Activated CD4-positive, alpha-beta T cell treated with anti-CD3 and anti-CD28 coated beads, Interleukin-10, Interleukin-2, amounts not matched to agents 100 ng/mL and 50 ng/mL, durations not matched to agents 16 hours and 8 hours (primary cell): Measurements from ENCODE around the gene DNAJC21.
"Not testable (repeated sequence)": the region's sequence is repeated elsewhere in the genome, so short reads cannot be mapped to it uniquely, and the experiment has no call there.

ENCODE experiments used
- DNase-seq: peaks from one replicate; pipeline ENCODE4 v3.0.0-alpha.2; 2020

The DNAJC21 gene

GRCh38 chr5:34923694-34924461 lies 5.5 kb upstream of the DNAJC21 start:
- peak; percentile 85 for DNase-seq

GRCh38 chr5:34924462-34924765 lies 4.9 kb upstream of the DNAJC21 start:
- DNase-seq, result no peak

GRCh38 chr5:34926318-34926888 lies 3.0 kb upstream of the DNAJC21 start:
- DNase-seq, result no peak

GRCh38 chr5:34927785-34928184 lies 1.6 kb upstream of the DNAJC21 start:
- no peak for DNase-seq

- no peak for DNase-seq
Observed at GRCh38 chr5:34928267-34928666, 1.1 kb upstream of the DNAJC21 start.

GRCh38 chr5:34929720-34930461 lies 532 bp downstream of the DNAJC21 start:
- DNase-seq, result peak; percentile 87

GRCh38 chr5:34930462-34930844 lies 1.1 kb downstream of the DNAJC21 start:
- no peak for DNase-seq

GRCh38 chr5:34930870-34931269 lies 1.5 kb downstream of the DNAJC21 start:
- DNase-seq, result no peak

- no peak for DNase-seq
Observed at GRCh38 chr5:34932947-34933346, 3.6 kb downstream of the DNAJC21 start.

GRCh38 chr5:34941936-34942335 lies 12.6 kb downstream of the DNAJC21 start:
- no peak for DNase-seq

- no peak for DNase-seq
Observed at GRCh38 chr5:34944044-34944443, 14.7 kb downstream of the DNAJC21 start.

- no peak for DNase-seq
Observed at GRCh38 chr5:34944460-34945047, 15.2 kb downstream of the DNAJC21 start.

GRCh38 chr5:34957321-34957720 lies 28.0 kb downstream of the DNAJC21 start:
- DNase-seq, result no peak

- peak; percentile 28 for DNase-seq
Observed at GRCh38 chr5:34957857-34958690, 28.7 kb downstream of the DNAJC21 start.

- peak; percentile 60 for DNase-seq
Observed at GRCh38 chr5:34959323-34959722, 30.0 kb downstream of the DNAJC21 start.

- no peak for DNase-seq
Observed at GRCh38 chr5:34967540-34967939, 38.2 kb downstream of the DNAJC21 start.

GRCh38 chr5:34968258-34968657 lies 38.9 kb downstream of the DNAJC21 start:
- no peak for DNase-seq

- no peak for DNase-seq
Observed at GRCh38 chr5:34970552-34970951, 41.2 kb downstream of the DNAJC21 start.

- not testable (repeated sequence) for DNase-seq
Observed at GRCh38 chr5:34971655-34972054, 42.3 kb downstream of the DNAJC21 start.

GRCh38 chr5:34976347-34976746 lies 47.0 kb downstream of the DNAJC21 start:
- no peak for DNase-seq

- DNase-seq, result no peak
Observed at GRCh38 chr5:34977934-34978613, 48.7 kb downstream of the DNAJC21 start.

- no peak for DNase-seq
Observed at GRCh38 chr5:34978681-34979080, 49.3 kb downstream of the DNAJC21 start.
